ENCODE data around the gene MRPL45. TPM values are rescaled to one million over a fixed set of nuclear protein-coding genes. Genes with fewer than 3 reads are reported as not detected.

The MRPL45 gene
- total RNA-seq, 1 donor from 2014 or later, result 46.3 TPM

GRCh38 chr17:38326996-38327792, 30.2 kb downstream of the MRPL45 start:
- Mint-ChIP-seq H3K27ac (no peak overlapping the region), H3K4me3 (ENCODE audit: low read depth) (no peak overlapping the region)

GRCh38 chr17:38327936-38328335, 31.0 kb downstream of the MRPL45 start:
- Mint-ChIP-seq H3K4me1 (ENCODE audit: low read depth) (peaks cover 19% of the 10 kb centered on the region), H3K27me3 (peaks cover 24% of the 10 kb centered on the region), H3K27ac (no peak overlapping the region), H3K36me3 (ENCODE audit: insufficient read depth) (no peaks in the 10 kb centered on the region), H3K4me3 (ENCODE audit: low read depth) (no peak overlapping the region), H3K9me3 (ENCODE audit: low read depth) (no peaks in the 10 kb centered on the region)
- DNase-seq (ENCODE audit: low spot score, unreplicated experiment), result no peak
- no peak for TF ChIP-seq CTCF (IDR thresholded peaks at IDR 0.05; ENCODE audit: unreplicated experiment)

More at GRCh38 chr17:38326996-38327792, 30.2 kb downstream of the MRPL45 start:
- Mint-ChIP-seq H3K36me3 (ENCODE audit: insufficient read depth) (peaks cover 3% of the 10 kb centered on the region), H3K9me3 (ENCODE audit: low read depth) (no peaks in the 10 kb centered on the region), H3K4me1 (ENCODE audit: low read depth) (peaks cover 19% of the 10 kb centered on the region), H3K27me3 (peaks cover 24% of the 10 kb centered on the region)
- TF ChIP-seq CTCF (IDR thresholded peaks at IDR 0.05; ENCODE audit: unreplicated experiment), result no peak
- DNase-seq (ENCODE audit: low spot score, unreplicated experiment), result no peak

- H3K36me3 Mint-ChIP-seq (ENCODE audit: insufficient read depth), result no peaks in the 10 kb centered on the region
- DNase-seq (ENCODE audit: low spot score, unreplicated experiment), result no peak
- no peak overlapping the region for H3K4me3 Mint-ChIP-seq (ENCODE audit: low read depth)
- H3K4me1 Mint-ChIP-seq (ENCODE audit: low read depth), result peaks cover 19% of the 10 kb centered on the region
- H3K27me3 Mint-ChIP-seq, result peaks cover 27% of the 10 kb centered on the region
- no peak for TF ChIP-seq CTCF (IDR thresholded peaks at IDR 0.05; ENCODE audit: unreplicated experiment)
- H3K27ac Mint-ChIP-seq, result no peak overlapping the region
- no peaks in the 10 kb centered on the region for H3K9me3 Mint-ChIP-seq (ENCODE audit: low read depth)
Observed at GRCh38 chr17:38328620-38329019, 31.7 kb downstream of the MRPL45 start.

- DNase-seq (ENCODE audit: low spot score, unreplicated experiment), result no peak
- TF ChIP-seq CTCF (IDR thresholded peaks at IDR 0.05; ENCODE audit: unreplicated experiment), result no peak
- Mint-ChIP-seq H3K27me3 (peaks cover 33% of the 10 kb centered on the region), H3K36me3 (ENCODE audit: insufficient read depth) (no peaks in the 10 kb centered on the region), H3K27ac (no peak overlapping the region), H3K9me3 (ENCODE audit: low read depth) (no peaks in the 10 kb centered on the region), H3K4me1 (ENCODE audit: low read depth) (peaks cover 14% of the 10 kb centered on the region), H3K4me3 (ENCODE audit: low read depth) (no peak overlapping the region)
Observed at GRCh38 chr17:38329284-38329683, 32.3 kb downstream of the MRPL45 start.

GRCh38 chr17:38329808-38330730, 33.1 kb downstream of the MRPL45 start:
- DNase-seq (ENCODE audit: low spot score, unreplicated experiment), result no peak
- no peak for TF ChIP-seq CTCF (IDR thresholded peaks at IDR 0.05; ENCODE audit: unreplicated experiment)
- H3K27ac Mint-ChIP-seq, result peak overlapping the region; percentile 16
- H3K4me1 Mint-ChIP-seq (ENCODE audit: low read depth), result peaks cover 7% of the 10 kb centered on the region
- no peak overlapping the region for H3K4me3 Mint-ChIP-seq (ENCODE audit: low read depth)
- H3K36me3 Mint-ChIP-seq (ENCODE audit: insufficient read depth), result no peaks in the 10 kb centered on the region
- H3K27me3 Mint-ChIP-seq, result peaks cover 35% of the 10 kb centered on the region
- no peaks in the 10 kb centered on the region for H3K9me3 Mint-ChIP-seq (ENCODE audit: low read depth)

Measured in progenitor cell of endocrine pancreas (in vitro differentiated cells).